NCI-H2227 treated with DMSO at 0.1 percent for 48 hours (cell line): ENCODE data around the gene ADPRM.
"Not testable (repeated sequence)": the region's sequence is repeated elsewhere in the genome, so short reads cannot be mapped to it uniquely, and the experiment has no call there.

Source experiments
- DNase-seq: peaks from one replicate; lab custom pipeline; 2025; lab: John Stamatoyannopoulos, UW

ADPRM gene

GRCh38 chr17:10697092-10698081 is at the start of gene ADPRM, which contains the start of gene SCO1:
Gene ADPRM, plus strand, starts transcription at chr17:10697594. Its CDS starts 7,333 bp downstream, at chr17:10704927.
Gene SCO1, minus strand, starts transcription at chr17:10697533. Its CDS starts 26 bp downstream, at chr17:10697507.
- peak; percentile 75 for DNase-seq

GRCh38 chr17:10648381-10648780 is 49.0 kb upstream of the ADPRM start:
- no peak for DNase-seq

GRCh38 chr17:10648956-10649355 is 48.4 kb upstream of the ADPRM start:
- DNase-seq: no peak

- DNase-seq: no peak
Measured at GRCh38 chr17:10649602-10650001, 47.8 kb upstream of the ADPRM start.

GRCh38 chr17:10651927-10652326 is 45.5 kb upstream of the ADPRM start:
- DNase-seq: no peak

GRCh38 chr17:10652984-10653659 is 44.3 kb upstream of the ADPRM start:
- no peak for DNase-seq

GRCh38 chr17:10653987-10654386 is 43.4 kb upstream of the ADPRM start:
- DNase-seq: no peak

GRCh38 chr17:10657148-10657547 is 40.2 kb upstream of the ADPRM start, which contains the start of gene MYH3:
Gene MYH3, minus strand, starts transcription at chr17:10657309. Its CDS starts 2,245 bp downstream, at chr17:10655064.
- no peak for DNase-seq

- DNase-seq: no peak
Measured at GRCh38 chr17:10657879-10658278, 39.5 kb upstream of the ADPRM start.

GRCh38 chr17:10661437-10661836 is 36.0 kb upstream of the ADPRM start:
- no peak for DNase-seq

- DNase-seq: no peak
Measured at GRCh38 chr17:10663231-10663630, 34.2 kb upstream of the ADPRM start.

GRCh38 chr17:10664571-10664970 is 32.8 kb upstream of the ADPRM start:
- DNase-seq: no peak

GRCh38 chr17:10666906-10667305 is 30.5 kb upstream of the ADPRM start:
- no peak for DNase-seq

GRCh38 chr17:10668775-10669174 is 28.6 kb upstream of the ADPRM start:
- DNase-seq: no peak

- DNase-seq: no peak
Measured at GRCh38 chr17:10673312-10673711, 24.1 kb upstream of the ADPRM start.

GRCh38 chr17:10674704-10675103 is 22.7 kb upstream of the ADPRM start:
- no peak for DNase-seq

- no peak for DNase-seq
Measured at GRCh38 chr17:10681866-10682446, 15.4 kb upstream of the ADPRM start.

- DNase-seq: no peak
Measured at GRCh38 chr17:10683853-10684252, 13.5 kb upstream of the ADPRM start.

- no peak for DNase-seq
Measured at GRCh38 chr17:10687499-10687898, 9.9 kb upstream of the ADPRM start.

GRCh38 chr17:10695875-10696407 is 1.5 kb upstream of the ADPRM start:
- DNase-seq: not testable (repeated sequence)

- no peak for DNase-seq
Measured at GRCh38 chr17:10698096-10698818, 863 bp downstream of the ADPRM start.
